HG03064 (cell line): Measurements from ENCODE around the gene ZMYND8.
"Not testable (repeated sequence)": the region's sequence is repeated elsewhere in the genome, so short reads cannot be mapped to it uniquely, and the experiment has no call there.

Source experiments
- ATAC-seq: cut with Tn5 transposase; IDR thresholded peaks from one replicate; pipeline ENCODE4 v1.9.1; 2021; ENCODE audit warnings: low read depth; ENCODE audit not compliant: unreplicated experiment

The ZMYND8 gene

GRCh38 chr20:47256668-47257236 is 99.7 kb downstream of the ZMYND8 start:
- no peak for ATAC-seq

GRCh38 chr20:47253872-47254271 is 102.6 kb downstream of the ZMYND8 start:
- no peak for ATAC-seq

- no peak for ATAC-seq
Measured at GRCh38 chr20:47252879-47253307, 103.6 kb downstream of the ZMYND8 start.

- ATAC-seq, result no peak
Measured at GRCh38 chr20:47251154-47252020, 105.1 kb downstream of the ZMYND8 start.

- ATAC-seq, result no peak
Measured at GRCh38 chr20:47250360-47250759, 106.1 kb downstream of the ZMYND8 start.

- ATAC-seq, result no peak
Measured at GRCh38 chr20:47249913-47250312, 106.6 kb downstream of the ZMYND8 start.

GRCh38 chr20:47248448-47248966 is 108.0 kb downstream of the ZMYND8 start:
- no peak for ATAC-seq

- no peak for ATAC-seq
Measured at GRCh38 chr20:47247972-47248371, 108.5 kb downstream of the ZMYND8 start.

GRCh38 chr20:47246061-47246777 is 110.3 kb downstream of the ZMYND8 start:
- no peak for ATAC-seq

GRCh38 chr20:47245166-47245565 is 111.3 kb downstream of the ZMYND8 start:
- ATAC-seq, result not testable (repeated sequence)

- no peak for ATAC-seq
Measured at GRCh38 chr20:47244451-47244850, 112.0 kb downstream of the ZMYND8 start.

- ATAC-seq, result no peak
Measured at GRCh38 chr20:47243532-47244305, 112.8 kb downstream of the ZMYND8 start.

GRCh38 chr20:47243003-47243402 is 113.5 kb downstream of the ZMYND8 start:
- ATAC-seq, result no peak

GRCh38 chr20:47241345-47241781 is 115.1 kb downstream of the ZMYND8 start:
- ATAC-seq, result no peak

GRCh38 chr20:47240096-47240495 is 116.4 kb downstream of the ZMYND8 start:
- not testable (repeated sequence) for ATAC-seq

- no peak for ATAC-seq
Measured at GRCh38 chr20:47239719-47240067, 116.8 kb downstream of the ZMYND8 start.

GRCh38 chr20:47238780-47239718 is 117.5 kb downstream of the ZMYND8 start:
- ATAC-seq, result no peak

- ATAC-seq, result no peak
Measured at GRCh38 chr20:47237715-47238114, 118.8 kb downstream of the ZMYND8 start.

- no peak for ATAC-seq
Measured at GRCh38 chr20:47236639-47236900, 119.9 kb downstream of the ZMYND8 start.
